NCI-H2029 (cell line): ENCODE measurements around the gene UTP4.
"Not testable (repeated sequence)": the region's sequence is repeated elsewhere in the genome, so short reads cannot be mapped to it uniquely, and the experiment has no call there.

Experiments
- DNase-seq: peaks from one replicate; lab custom pipeline; 2025; lab: John Stamatoyannopoulos, UW

Gene UTP4

GRCh38 chr16:69131167-69131838, 1.1 kb upstream of the UTP4 start:
- no peak for DNase-seq

DNA sequence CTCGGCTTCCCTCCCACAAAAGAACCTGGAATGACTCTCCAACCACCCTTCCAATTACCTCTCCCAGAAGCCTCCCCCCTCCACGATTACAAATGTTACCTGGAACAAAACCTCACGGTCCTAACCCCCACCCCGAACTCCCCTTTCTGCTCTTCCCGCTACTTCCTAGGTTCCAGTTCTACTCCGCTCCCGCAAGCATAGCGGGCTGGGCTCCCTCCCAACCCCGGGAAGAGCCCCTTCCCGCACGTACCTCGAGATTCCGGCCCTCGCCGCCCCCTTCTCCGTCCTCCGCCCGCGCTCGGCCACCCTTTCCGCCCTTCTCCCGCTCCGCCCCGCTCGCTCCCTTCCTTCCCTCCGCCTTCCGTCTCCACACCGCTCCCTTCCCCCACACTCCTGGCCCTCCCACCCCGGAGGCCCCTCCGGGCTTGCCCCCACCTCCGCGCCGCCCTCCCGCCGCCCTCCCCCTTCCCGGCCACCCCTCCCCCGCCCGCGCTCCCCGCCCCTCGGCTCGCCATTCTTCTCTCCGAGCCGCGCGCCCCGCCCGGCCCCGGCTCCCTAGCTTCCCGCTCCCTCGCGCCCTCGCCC, 518 bp upstream of the UTP4 start:
- DNase-seq: peak; percentile 24

GRCh38 chr16:69133373-69133954, 1.0 kb downstream of the UTP4 start:
- no peak for DNase-seq

- DNase-seq: no peak
These were observed 6.2 kb downstream of the UTP4 start for GRCh38 chr16:69138608-69139007.

DNA sequence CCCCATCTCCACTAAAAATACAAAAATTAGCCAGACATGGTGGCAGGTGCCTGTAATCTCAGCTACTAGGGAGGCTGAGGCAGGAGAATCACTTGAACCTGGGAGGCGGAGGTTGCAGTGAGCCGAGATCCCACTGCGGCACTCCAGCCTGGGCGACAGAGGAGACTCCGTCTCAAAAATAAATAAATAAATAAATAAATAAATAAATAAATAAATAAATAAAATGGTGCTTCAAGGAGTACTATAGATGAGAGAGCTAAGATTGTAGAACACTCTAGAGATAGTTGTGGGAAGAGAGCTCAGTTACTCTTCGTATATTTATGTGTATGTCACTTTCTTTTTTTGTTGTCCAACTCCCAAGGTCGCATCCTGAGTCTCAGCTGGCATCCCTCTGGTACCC, 7.0 kb downstream of the UTP4 start:
- not testable (repeated sequence) for DNase-seq

DNA sequence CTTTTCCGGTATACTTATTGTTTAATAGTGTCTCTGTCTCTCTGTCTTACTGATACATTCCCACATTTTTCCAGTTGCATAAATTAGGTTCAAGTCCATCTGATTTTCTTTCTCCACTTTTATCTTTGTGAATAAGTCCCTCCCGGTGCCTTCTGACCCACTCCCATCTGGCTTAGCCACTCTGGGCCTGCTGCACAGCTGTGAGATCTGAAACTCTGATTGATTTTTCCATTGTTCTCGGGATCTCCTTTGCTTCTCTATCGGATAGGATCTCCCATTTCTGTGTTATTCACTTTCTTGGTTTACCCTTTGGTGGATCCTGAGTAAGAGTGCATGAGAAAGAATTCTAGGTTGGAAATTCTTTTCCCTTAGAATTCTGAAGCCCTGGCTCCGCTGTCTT, 8.6 kb downstream of the UTP4 start:
- DNase-seq: no peak

DNA sequence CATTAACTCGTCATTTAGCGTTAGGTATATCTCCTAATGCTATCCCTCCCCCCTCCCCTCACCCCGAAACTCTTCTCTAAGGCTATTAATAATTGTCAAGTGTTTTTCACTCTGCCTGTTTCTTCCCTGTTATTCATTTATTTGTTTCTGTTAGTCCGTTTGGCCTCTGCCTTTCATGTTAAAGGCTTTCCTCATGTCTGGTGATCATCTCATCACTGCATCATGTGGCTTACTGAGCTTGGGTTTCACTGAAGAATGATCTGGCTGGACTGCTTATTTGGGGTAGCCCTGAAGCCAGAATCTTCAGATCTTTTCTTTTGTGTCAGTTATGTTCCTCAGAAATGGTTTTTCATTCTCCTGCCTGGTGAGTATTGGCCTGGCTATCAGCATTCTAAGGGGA, 9.5 kb downstream of the UTP4 start:
- DNase-seq: no peak

DNA sequence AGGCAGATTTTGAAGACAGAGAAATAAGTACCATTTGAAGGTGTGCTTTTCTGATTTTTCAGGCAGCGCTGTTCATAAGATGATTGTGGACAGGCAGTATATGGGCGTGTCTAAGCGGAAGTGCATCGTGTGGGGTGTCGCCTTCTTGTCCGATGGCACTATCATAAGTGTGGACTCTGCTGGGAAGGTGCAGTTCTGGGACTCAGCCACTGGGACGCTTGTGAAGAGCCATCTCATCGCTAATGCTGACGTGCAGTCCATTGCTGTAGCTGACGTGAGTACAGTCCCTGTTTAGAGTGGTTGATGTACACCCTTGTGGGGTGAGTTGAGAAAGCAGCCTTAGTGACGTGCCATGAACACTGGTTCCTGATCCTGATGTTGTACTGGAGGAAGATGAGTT, 10.7 kb downstream of the UTP4 start:
- DNase-seq: no peak

DNA sequence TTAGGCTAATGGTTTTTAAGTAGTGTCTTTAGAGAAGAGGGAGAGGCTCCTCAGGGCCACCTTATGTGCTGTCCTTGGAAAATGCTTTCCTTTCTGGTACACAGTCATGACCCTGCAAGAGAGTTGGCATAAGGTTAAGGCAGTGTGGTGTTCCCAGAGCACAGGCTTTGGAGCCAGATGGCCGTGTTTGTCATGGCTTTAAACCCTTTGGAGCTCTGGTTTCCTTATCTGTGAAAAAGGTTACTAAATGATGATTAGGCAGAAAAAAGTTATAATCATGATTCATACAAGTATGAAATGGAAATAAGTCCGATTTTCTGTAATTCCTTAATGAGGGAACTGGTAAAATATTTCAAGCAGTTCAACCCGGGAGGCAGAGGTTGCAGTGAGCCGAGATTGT, 13.2 kb downstream of the UTP4 start:
- no peak for DNase-seq

GRCh38 chr16:69149621-69150020, 17.2 kb downstream of the UTP4 start:
- DNase-seq: not testable (repeated sequence)

- peak; percentile 13 for DNase-seq
These were observed 17.9 kb downstream of the UTP4 start for GRCh38 chr16:69150146-69150865.

DNA sequence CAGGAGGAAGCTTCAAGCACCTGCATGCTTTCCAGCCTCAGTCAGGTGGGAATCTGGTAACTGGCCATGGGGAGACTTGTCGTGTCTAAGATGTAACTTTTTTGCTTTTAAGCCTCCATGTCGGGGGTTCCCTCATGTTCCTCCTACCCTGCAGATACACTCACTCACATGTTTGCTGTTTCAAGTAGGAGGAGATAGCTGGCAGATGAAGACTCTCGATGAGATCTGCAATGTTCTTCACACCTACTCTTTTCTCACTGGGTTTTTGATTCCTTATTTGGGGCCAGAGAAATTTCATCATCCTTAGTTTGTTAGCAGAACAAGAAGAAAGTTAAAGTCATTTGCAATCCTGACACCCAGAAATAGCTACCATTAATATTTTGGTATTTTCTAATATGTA, 24.7 kb downstream of the UTP4 start:
- DNase-seq: no peak

- DNase-seq: no peak
These were observed 27.7 kb downstream of the UTP4 start for GRCh38 chr16:69160192-69160591.

GRCh38 chr16:69165584-69165983, 33.1 kb downstream of the UTP4 start:
- no peak for DNase-seq

GRCh38 chr16:69166221-69166833, 33.9 kb downstream of the UTP4 start:
- no peak for DNase-seq

DNA sequence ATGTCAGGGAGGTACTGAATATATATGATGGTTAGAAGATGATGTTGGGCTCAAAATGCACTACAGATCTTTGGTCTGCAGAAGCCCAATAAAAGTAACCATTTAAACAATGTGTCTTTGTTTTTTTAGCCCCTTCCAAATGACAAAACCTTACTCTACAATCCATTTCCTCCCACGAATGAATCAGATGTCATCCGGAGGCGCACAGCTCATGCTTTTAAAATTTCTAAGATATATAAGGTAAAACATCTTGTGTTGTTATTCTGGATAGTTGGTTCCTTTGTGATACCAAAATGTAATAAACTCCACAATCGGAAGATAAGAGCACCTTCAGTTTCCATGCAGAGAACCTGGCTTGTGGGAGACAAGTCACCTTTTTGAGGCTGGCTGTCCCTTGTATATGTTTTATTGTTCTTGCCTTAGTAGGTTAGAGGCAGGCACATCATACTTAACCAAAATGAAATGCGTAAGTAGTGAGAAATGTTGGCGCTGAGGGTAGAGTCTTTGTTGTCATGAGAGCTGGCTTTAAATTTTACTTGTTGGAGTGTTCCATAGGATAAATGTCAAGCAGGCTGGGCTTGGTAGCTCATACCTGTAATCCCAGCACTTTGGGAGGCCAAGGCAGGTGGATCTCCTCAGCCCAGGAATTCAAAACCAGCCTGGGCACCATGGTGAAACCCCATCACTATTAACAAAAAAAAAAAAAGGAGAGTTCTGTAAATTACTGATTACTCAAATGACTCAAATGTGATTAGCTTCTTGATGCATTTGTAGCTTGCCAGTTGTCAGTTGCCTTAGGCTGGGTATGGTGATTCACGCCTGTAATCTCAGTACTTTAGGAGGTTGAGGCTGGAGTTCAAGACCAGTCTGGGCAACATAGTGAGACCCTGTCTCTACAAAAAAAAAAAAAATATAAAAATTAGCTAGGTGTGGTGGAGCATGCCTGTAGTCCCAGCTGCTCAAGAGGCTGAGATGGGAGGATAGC, 34.8 kb downstream of the UTP4 start:
- DNase-seq: no peak

DNA sequence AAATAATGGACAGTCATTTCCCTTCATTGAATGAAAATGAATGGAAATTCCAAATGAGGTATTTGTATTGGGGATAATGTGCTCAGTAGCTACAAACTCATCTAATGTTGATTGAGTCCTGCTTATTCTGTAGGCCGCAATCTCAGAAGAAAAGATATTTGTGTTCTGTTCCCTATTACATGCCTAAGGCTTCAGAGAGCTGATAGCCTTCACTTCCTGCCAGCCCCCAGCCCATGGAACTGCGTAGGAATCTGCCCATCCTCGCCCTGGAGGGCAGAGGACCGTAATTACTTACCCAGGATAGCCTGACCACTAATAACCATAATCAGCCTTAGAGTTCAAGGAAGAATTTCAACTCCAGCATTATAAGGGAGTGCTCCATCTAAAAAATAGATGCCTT, 36.6 kb downstream of the UTP4 start:
- no peak for DNase-seq

GRCh38 chr16:69169607-69170352, 37.3 kb downstream of the UTP4 start:
- no peak for DNase-seq

DNA sequence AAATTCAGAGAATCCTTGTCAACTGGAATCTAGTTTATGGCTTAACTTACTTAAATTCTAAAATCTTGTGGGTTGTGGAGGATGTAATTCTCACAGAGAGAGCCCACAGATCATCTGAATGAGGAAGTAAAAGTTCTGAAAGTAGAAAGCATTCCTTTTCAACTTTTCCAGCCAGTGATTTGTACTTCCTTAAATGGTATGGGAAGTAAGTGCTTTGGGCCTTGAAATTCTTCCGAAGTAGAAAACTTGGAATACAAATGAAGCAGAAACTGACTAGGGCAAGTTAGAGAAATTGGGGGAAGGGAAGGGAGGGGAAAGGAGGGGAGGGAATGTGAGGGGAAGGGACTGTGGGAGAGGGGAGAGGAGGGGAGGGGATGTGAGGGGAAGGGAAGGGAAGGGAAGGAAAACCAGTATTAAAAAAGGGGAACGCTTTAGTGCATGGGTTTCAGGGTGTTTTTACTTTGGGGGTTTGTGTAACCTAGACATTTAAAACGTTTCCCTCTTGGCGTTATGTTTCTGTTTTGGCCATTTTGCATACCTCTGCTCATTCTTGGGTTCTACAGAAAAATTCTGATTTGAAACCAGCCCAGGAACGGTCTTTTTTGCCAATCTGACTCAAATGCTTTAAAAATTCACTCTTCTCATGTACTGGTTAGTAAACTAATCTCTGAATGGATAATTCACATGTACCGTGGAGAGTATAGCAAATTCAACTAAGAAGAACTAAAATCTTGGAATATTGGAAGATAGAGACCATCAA, 39.1 kb downstream of the UTP4 start:
- DNase-seq: no peak
